Measurements from ENCODE around the gene OSBPL5. TPM values are rescaled to one million over a fixed set of nuclear protein-coding genes. Genes with fewer than 3 reads are reported as not detected.
A peak's percentile ranks its signal among the peaks of the same experiment; 100 is the strongest.

The OSBPL5 gene
- polyA plus RNA-seq, 3 donors: 3.1 to 30.3 (median 6.8) TPM

GRCh38 chr11:3047637-3048036, 117.5 kb downstream of the OSBPL5 start:
- peaks cover 41 to 61% of the 10 kb centered on the region in 2 donors for H3K36me3 Mint-ChIP-seq

GRCh38 chr11:3046641-3047040, 118.5 kb downstream of the OSBPL5 start:
- no peaks in the 10 kb centered on the region for H3K9me3 Mint-ChIP-seq
- H3K4me2 ChIP-seq (replicated peaks; ENCODE audit: extremely low read depth, low read length, poor library complexity, severe bottlenecking): no peak overlapping the region
- peaks cover 0 to 1% (median 0%) of the 10 kb centered on the region in 3 donors for H3K27me3 Mint-ChIP-seq (ENCODE audit: low read depth in 3 of 3)
- H2AFZ ChIP-seq (ENCODE audit: insufficient read depth, low read depth, low read length, poor library complexity, severe bottlenecking): no peak overlapping the region
- no peak for DNase-seq
- peaks cover 98% of the 10 kb centered on the region for H4K20me1 ChIP-seq (ENCODE audit: insufficient read depth, low read length)
- H3K4me3 Mint-ChIP-seq: no peak overlapping the region
- WGBS (ENCODE audit: insufficient coverage): 88% methylated on average over 3 of the region's 8 CpGs
- no peaks in the 10 kb centered on the region for H3K27me3 ChIP-seq (ENCODE audit: control insufficient read depth in 2 of 2, insufficient read depth in 2 of 2, low read length in 2 of 2)
- intact Hi-C loops (cut with micrococcal nuclease): no loop called here
- H3K4me1 ChIP-seq (ENCODE audit: control insufficient read depth in 1 of 2, insufficient read depth in 2 of 2, low read length in 2 of 2): peaks cover 18 to 22% of the 10 kb centered on the region in 2 donors
- no peak overlapping the region for H3K27ac Mint-ChIP-seq
- H3K79me2 ChIP-seq (ENCODE audit: insufficient read depth, low read length): peaks cover 85% of the 10 kb centered on the region
- peaks cover 19% of the 10 kb centered on the region for H3K4me1 Mint-ChIP-seq
- no peak for TF ChIP-seq CTCF (IDR thresholded peaks at IDR 0.05)
- peaks cover 26 to 62% of the 10 kb centered on the region in 2 donors for H3K36me3 ChIP-seq (replicated peaks in 1 of 2; ENCODE audit: control insufficient read depth in 1 of 2, insufficient read depth in 2 of 2, low read length in 2 of 2)
- H3K9ac ChIP-seq (ENCODE audit: insufficient read depth, low read length, poor library complexity, severe bottlenecking): no peak overlapping the region
- H3K4me3 ChIP-seq (replicated peaks in 1 of 3; ENCODE audit: low read depth in 2 of 3, low read length in 3 of 3): no peak overlapping the region
- no peak overlapping the region for H3K27ac ChIP-seq (ENCODE audit: low read depth in 1 of 2, low read length in 2 of 2)
- H3K9me3 ChIP-seq (replicated peaks in 1 of 2; ENCODE audit: control insufficient read depth in 1 of 2, insufficient read depth in 1 of 2, low read length in 2 of 2): no peaks in the 10 kb centered on the region
- peaks cover 46 to 63% of the 10 kb centered on the region in 2 donors for H3K36me3 Mint-ChIP-seq

More at GRCh38 chr11:3047637-3048036, 117.5 kb downstream of the OSBPL5 start:
- Histone ChIP-seq H3K4me1 (ENCODE audit: control insufficient read depth in 1 of 2, insufficient read depth in 2 of 2, low read length in 2 of 2) (peaks cover 18 to 28% of the 10 kb centered on the region in 2 donors), H3K9ac (ENCODE audit: insufficient read depth, low read length, poor library complexity, severe bottlenecking) (no peak overlapping the region), H3K9me3 (replicated peaks in 1 of 2; ENCODE audit: control insufficient read depth in 1 of 2, insufficient read depth in 1 of 2, low read length in 2 of 2) (no peaks in the 10 kb centered on the region), H4K20me1 (ENCODE audit: insufficient read depth, low read length) (peaks cover 98% of the 10 kb centered on the region), H3K27me3 (ENCODE audit: control insufficient read depth in 2 of 2, insufficient read depth in 2 of 2, low read length in 2 of 2) (no peaks in the 10 kb centered on the region), H3K79me2 (ENCODE audit: insufficient read depth, low read length) (peaks cover 91% of the 10 kb centered on the region), H3K36me3 (replicated peaks in 1 of 2; ENCODE audit: control insufficient read depth in 1 of 2, insufficient read depth in 2 of 2, low read length in 2 of 2) (peaks cover 21 to 58% of the 10 kb centered on the region in 2 donors), H3K4me2 (replicated peaks; ENCODE audit: extremely low read depth, low read length, poor library complexity, severe bottlenecking) (no peak overlapping the region), H2AFZ (ENCODE audit: insufficient read depth, low read depth, low read length, poor library complexity, severe bottlenecking) (no peak overlapping the region), H3K4me3 (replicated peaks in 1 of 3; ENCODE audit: low read depth in 2 of 3, low read length in 3 of 3) (no peak overlapping the region), H3K27ac (ENCODE audit: low read depth in 1 of 2, low read length in 2 of 2) (no peak overlapping the region)
- H3K27me3 Mint-ChIP-seq (ENCODE audit: low read depth in 3 of 3): peaks cover 0 to 1% (median 0%) of the 10 kb centered on the region in 3 donors
- intact Hi-C loops (cut with micrococcal nuclease): no loop called here
- H3K4me1 Mint-ChIP-seq: peaks cover 28% of the 10 kb centered on the region
- WGBS (ENCODE audit: insufficient coverage): 98% methylated on average over 13 of the region's 16 CpGs
- TF ChIP-seq CTCF (IDR thresholded peaks at IDR 0.05): no peak
- no peak overlapping the region for H3K4me3 Mint-ChIP-seq
- no peak for DNase-seq
- H3K9me3 Mint-ChIP-seq: no peaks in the 10 kb centered on the region
- peak overlapping the region in 1 of 7 donors; percentile 51 for H3K27ac Mint-ChIP-seq
